ENCODE results near the gene NAT16. TPM values are rescaled to one million over a fixed set of nuclear protein-coding genes. Genes with fewer than 3 reads are reported as not detected.

The NAT16 gene
- total and polyA plus RNA-seq, 2 of the 4 experiments (the other 2 are of a cell fraction), result 0.05 TPM; not detected in 1

DNA sequence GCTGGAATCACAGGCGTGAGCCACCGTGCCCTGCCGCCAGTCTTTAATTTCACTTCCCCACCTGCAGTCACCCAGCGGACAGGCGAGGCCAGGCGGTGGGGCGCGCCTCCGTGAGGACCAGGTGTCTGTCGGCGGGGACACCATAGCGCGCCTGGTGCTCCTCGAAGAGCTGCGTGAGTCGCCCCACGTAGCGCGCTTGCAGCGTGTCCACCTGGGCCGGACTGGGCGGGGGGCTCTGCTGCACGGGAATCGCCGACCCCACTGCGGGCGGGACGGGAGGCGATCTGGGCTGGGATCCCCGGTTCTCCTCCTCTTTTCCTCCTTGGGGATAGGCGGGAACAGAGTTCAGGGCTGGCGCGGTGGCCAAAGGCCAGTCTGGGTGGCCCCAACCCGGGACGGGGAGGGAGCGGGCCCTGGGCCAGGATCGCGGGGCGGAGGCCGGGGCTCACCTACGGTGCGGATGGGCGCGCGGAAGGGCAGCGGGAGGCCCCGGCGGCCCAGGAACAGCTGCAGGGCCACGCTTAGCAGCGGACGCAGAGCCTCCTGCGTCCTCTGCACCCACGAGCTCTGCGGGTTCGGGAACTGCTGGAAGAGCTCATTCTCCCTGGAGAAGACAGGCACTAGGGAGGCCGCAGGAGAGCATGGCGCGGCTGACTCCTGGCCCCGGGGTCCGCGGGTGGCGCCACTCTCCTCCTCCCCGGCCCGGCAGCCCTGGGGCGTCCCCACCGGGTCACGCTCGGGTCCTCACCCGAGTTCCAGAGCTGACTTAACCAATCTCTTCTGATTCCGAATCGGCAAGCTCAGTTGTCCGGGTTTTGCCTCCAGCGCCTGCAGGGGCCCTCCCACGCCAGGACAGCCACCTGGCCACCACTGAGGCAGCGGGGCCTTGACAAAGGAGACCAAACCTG, 21.9 kb upstream of the NAT16 start:
- Histone ChIP-seq H4K91ac (ENCODE audit: insufficient read depth, low read depth, low read length) (no peak overlapping the region), H2BK120ac (ENCODE audit: low read depth, low read length) (no peak overlapping the region), H3K9me1 (ENCODE audit: insufficient read depth, low read length) (no peaks in the 10 kb centered on the region), H3K9me3 (ENCODE audit: control insufficient read depth, insufficient read depth, low read length) (0 out of 2 replicates have a peak, but pooled peaks cover 2% of the 10 kb centered on the region), H3K79me1 (ENCODE audit: low read depth in 1 of 2, low read length in 2 of 2) (no peaks in the 10 kb centered on the region), H3K36me3 (ENCODE audit: control insufficient read depth, insufficient read depth, low read length) (peaks cover 10% of the 10 kb centered on the region), H4K8ac (ENCODE audit: low read depth in 2 of 2, low read length in 2 of 2) (no peak overlapping the region), H4K5ac (ENCODE audit: low read depth, low read length) (no peak overlapping the region), H3K4me3 (ENCODE audit: insufficient read depth, low read depth, low read length) (no peak overlapping the region), H2AK5ac (ENCODE audit: low read depth, low read length) (no peak overlapping the region), H3K4me2 (ENCODE audit: low read depth, low read length) (peak overlapping the region; percentile 44; the same call in 1 of the 2 replicates), H2BK20ac (ENCODE audit: low read depth, low read length) (no peak overlapping the region), H3K4ac (ENCODE audit: low read depth, low read length) (no peak overlapping the region), H3K14ac (replicated peaks; ENCODE audit: low read depth, low read length) (no peak overlapping the region), H3K23ac (ENCODE audit: low read depth, low read length) (no peak overlapping the region), H2BK5ac (ENCODE audit: low read depth, low read length, poor library complexity, severe bottlenecking) (no peak overlapping the region), H3K4me1 (ENCODE audit: control insufficient read depth, insufficient read depth, low read length) (no peaks in the 10 kb centered on the region), H2BK15ac (ENCODE audit: low read depth, low read length) (no peak overlapping the region), H3K18ac (ENCODE audit: low read depth, low read length) (no peak overlapping the region), H3K9ac (ENCODE audit: low read depth, low read length) (no peak overlapping the region), H3K27ac (ENCODE audit: insufficient read depth, low read length) (no peak overlapping the region), H2AFZ (replicated peaks; ENCODE audit: low read length, poor library complexity) (peak overlapping the region; percentile 78), H2AK9ac (replicated peaks; ENCODE audit: low read depth, low read length, poor library complexity) (peak overlapping the region; percentile 42), H3K56ac (ENCODE audit: extremely low read depth, insufficient read depth, low read length) (no peak overlapping the region), H3K27me3 (ENCODE audit: control insufficient read depth, insufficient read depth, low read length) (peaks cover 42% of the 10 kb centered on the region), H4K20me1 (ENCODE audit: insufficient read depth, low read length) (no peaks in the 10 kb centered on the region)
- DNase-seq, result no peak
- no TSS peak for BruUV-seq (replicated peaks)
- in situ Hi-C loops (cut with MboI; ENCODE audit: low sequenced_read_pairs), result no loop called here
- CTCF ChIA-PET, result interaction anchor here (1.9 kb wide), 1 partner anchor 10 kb away, joined by 7 read pairs; no protein-coding TSS in a partner anchor
- WGBS, 2 experiments (ENCODE audit: extremely low coverage in 2 of 2, insufficient read length in 1 of 2), result 9% methylated on average over 37 of the region's 75 CpGs; no CpG with 5 or more reads in 1 of the 2 experiments
- TF ChIP-seq RAD21 (IDR thresholded peaks at IDR 0.05; ENCODE audit: low read length), result no peak
- TF ChIP-seq FOS (IDR thresholded peaks at IDR 0.05; ENCODE audit: low read depth, low read length), result no peak
- TF ChIP-seq, protein P1, sequence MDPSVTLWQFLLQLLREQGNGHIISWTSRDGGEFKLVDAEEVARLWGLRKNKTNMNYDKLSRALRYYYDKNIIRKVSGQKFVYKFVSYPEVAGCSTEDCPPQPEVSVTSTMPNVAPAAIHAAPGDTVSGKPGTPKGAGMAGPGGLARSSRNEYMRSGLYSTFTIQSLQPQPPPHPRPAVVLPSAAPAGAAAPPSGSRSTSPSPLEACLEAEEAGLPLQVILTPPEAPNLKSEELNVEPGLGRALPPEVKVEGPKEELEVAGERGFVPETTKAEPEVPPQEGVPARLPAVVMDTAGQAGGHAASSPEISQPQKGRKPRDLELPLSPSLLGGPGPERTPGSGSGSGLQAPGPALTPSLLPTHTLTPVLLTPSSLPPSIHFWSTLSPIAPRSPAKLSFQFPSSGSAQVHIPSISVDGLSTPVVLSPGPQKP (IDR thresholded peaks at IDR 0.05; ENCODE audit: borderline replicate concordance, low read depth, low read length), result no peak
- no peak for TF ChIP-seq BHLHE40 (IDR thresholded peaks at IDR 0.05; ENCODE audit: low read depth, low read length)
- TF ChIP-seq, protein P2, sequence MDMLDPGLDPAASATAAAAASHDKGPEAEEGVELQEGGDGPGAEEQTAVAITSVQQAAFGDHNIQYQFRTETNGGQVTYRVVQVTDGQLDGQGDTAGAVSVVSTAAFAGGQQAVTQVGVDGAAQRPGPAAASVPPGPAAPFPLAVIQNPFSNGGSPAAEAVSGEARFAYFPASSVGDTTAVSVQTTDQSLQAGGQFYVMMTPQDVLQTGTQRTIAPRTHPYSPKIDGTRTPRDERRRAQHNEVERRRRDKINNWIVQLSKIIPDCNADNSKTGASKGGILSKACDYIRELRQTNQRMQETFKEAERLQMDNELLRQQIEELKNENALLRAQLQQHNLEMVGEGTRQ (IDR thresholded peaks at IDR 0.05; ENCODE audit: low read depth, low read length), result no peak
- TF ChIP-seq CHD1 (IDR thresholded peaks at IDR 0.05; ENCODE audit: low read depth, low read length), result no peak
- dilution Hi-C loops (cut with HindIII; ENCODE audit: low sequenced_read_pairs, unreplicated experiment), result no loop called here
- intact Hi-C loops (cut with micrococcal nuclease), result no loop called here
- ATAC-seq (ENCODE audit: low read depth), result peak; percentile 19
- POLR2A ChIA-PET (ENCODE audit: unreplicated experiment), result interaction anchor here (1.2 kb wide), 1 partner anchor 15 kb away, joined by 4 read pairs; the partner anchor contains the start of gene PLOD3
